ENCODE measurements around the gene MST1.

GRCh38 chr3:49659756-49660155, 29.5 kb downstream of the MST1 start:
- TF ChIP-seq CTCF (IDR thresholded peaks at IDR 0.05 in 4 of 5, conservative IDR thresholded peaks at IDR 0.05 in 1 of 5) (no peak), POLR2A (IDR thresholded peaks at IDR 0.05) (no peak)

Measured in gastrocnemius medialis (tissue), 4 donors.